Panc1 (cell line): ENCODE data around the gene PRC1.

ENCODE experiments used
- CTCF ChIP-seq: fragments of 450-650 bp; IDR thresholded peaks from 2 replicates; pipeline ENCODE4 v1.5.1; 2017; ENCODE audit warnings: mild to moderate bottlenecking
- SIN3A ChIP-seq: IDR thresholded peaks from 2 replicates; pipeline ENCODE4 v1.6.1; 2012; ENCODE audit warnings: low read depth, mild to moderate bottlenecking, low read length, moderate library complexity, borderline replicate concordance; ENCODE audit not compliant: insufficient read depth

- TF ChIP-seq SIN3A = no peak
- TF ChIP-seq CTCF = no peak
These were observed 2.6 kb downstream of the PRC1 start for GRCh38 chr15:90991587-90992285.
